Mesenchymal stem cell (in vitro differentiated cells and primary cell): ENCODE results near the gene TET1.
"Not testable (repeated sequence)": the region's sequence is repeated elsewhere in the genome, so short reads cannot be mapped to it uniquely, and the experiment has no call there.

ENCODE experiments used
- DNase-seq: peaks from one replicate; pipeline ENCODE4 v3.0.0-alpha.2; 2013
- H2AFZ ChIP-seq: one replicate; pipeline ENCODE4 v1.6.1; 2013; ENCODE audit warnings: low read depth, mild to moderate bottlenecking, control low read depth, inconsistent platforms, low read length, moderate library complexity
- H2AK5ac ChIP-seq: 2 replicates; pipeline ENCODE4 v1.6.1; 2013; ENCODE audit warnings: low read length, moderate library complexity, mild to moderate bottlenecking, inconsistent platforms; ENCODE audit not compliant: severe bottlenecking
- H2BK120ac ChIP-seq: one replicate; pipeline ENCODE4 v1.6.1; 2013; ENCODE audit warnings: low read depth, mild to moderate bottlenecking, inconsistent platforms, low read length, moderate library complexity
- H2BK12ac ChIP-seq, 2 experiments: one replicate each; pipeline ENCODE4 v1.6.1; 2013; ENCODE audit warnings: inconsistent platforms in 2 of 2, low read length in 2 of 2, mild to moderate bottlenecking in 2 of 2, moderate library complexity in 2 of 2, control low read depth in 1 of 2
- H2BK15ac ChIP-seq: one replicate; pipeline ENCODE4 v1.6.1; 2013; ENCODE audit warnings: mild to moderate bottlenecking, low read depth, inconsistent platforms; ENCODE audit not compliant: poor library complexity, severe bottlenecking
- H2BK5ac ChIP-seq: 2 replicates; pipeline ENCODE4 v1.6.1; 2013; ENCODE audit warnings: low read depth, mild to moderate bottlenecking, low read length, control low read depth, inconsistent platforms; ENCODE audit not compliant: poor library complexity, severe bottlenecking
- H3K14ac ChIP-seq, 2 experiments: one replicate each; pipeline ENCODE4 v1.6.1; 2013; ENCODE audit warnings: inconsistent platforms in 2 of 2, low read length in 2 of 2, control low read depth in 1 of 2, mild to moderate bottlenecking in 1 of 2, moderate library complexity in 1 of 2
- H3K18ac ChIP-seq, 2 experiments: one replicate each; pipeline ENCODE4 v1.6.1; 2013; ENCODE audit warnings: inconsistent platforms in 2 of 2, low read length in 2 of 2, control low read depth in 1 of 2, low read depth in 1 of 2, mild to moderate bottlenecking in 1 of 2
- H3K23ac ChIP-seq, 2 experiments: one replicate each; pipeline ENCODE4 v1.6.1; 2013; ENCODE audit warnings: inconsistent platforms in 2 of 2, low read length in 2 of 2, mild to moderate bottlenecking in 2 of 2, moderate library complexity in 2 of 2, control low read depth in 1 of 2
- H3K27ac ChIP-seq: 2 replicates; pipeline ENCODE4 v1.5.1; 2013; ENCODE audit warnings: mild to moderate bottlenecking, moderate library complexity, low read length, control low read depth, inconsistent platforms; ENCODE audit not compliant: poor library complexity, severe bottlenecking
- H3K27me3 ChIP-seq, 2 experiments: 2 replicates each; pipeline versions ENCODE4 v1.6.1 to v1.7.0; 2013; ENCODE audit warnings: low read length in 2 of 2, mild to moderate bottlenecking in 2 of 2, moderate library complexity in 2 of 2, control low read depth in 1 of 2, inconsistent platforms in 1 of 2; ENCODE audit not compliant: control insufficient read depth in 1 of 2, insufficient read depth in 1 of 2
- H3K36me3 ChIP-seq, 2 experiments: 2 replicates each; pipeline versions ENCODE4 v1.6.1 to v1.7.0; 2013; ENCODE audit warnings: low read length in 2 of 2, control low read depth in 1 of 2, inconsistent platforms in 1 of 2, low read depth in 1 of 2, mild to moderate bottlenecking in 1 of 2; ENCODE audit not compliant: insufficient read depth in 2 of 2, control insufficient read depth in 1 of 2
- H3K4ac ChIP-seq, 2 experiments: one replicate each; pipeline ENCODE4 v1.6.1; 2013; ENCODE audit warnings: inconsistent platforms in 2 of 2, low read length in 2 of 2, mild to moderate bottlenecking in 2 of 2, moderate library complexity in 2 of 2, control low read depth in 1 of 2, low read depth in 1 of 2
- H3K4me1 ChIP-seq: 2 replicates; pipeline ENCODE4 v1.6.1; 2013; ENCODE audit warnings: low read depth, low read length, control low read depth; ENCODE audit not compliant: control insufficient read depth, insufficient read depth
- H3K4me2 ChIP-seq: 2 replicates; pipeline ENCODE4 v1.6.1; 2013; ENCODE audit warnings: low read length, mild to moderate bottlenecking, inconsistent platforms; ENCODE audit not compliant: poor library complexity, severe bottlenecking
- H3K4me3 ChIP-seq, 2 experiments: 2 replicates each; pipeline versions ENCODE4 v1.5.1 to v1.7.0; 2013; ENCODE audit warnings: low read length in 2 of 2, mild to moderate bottlenecking in 2 of 2, control low read depth in 1 of 2, low read depth in 1 of 2; ENCODE audit not compliant: insufficient read depth in 1 of 2
- H3K79me1 ChIP-seq: replicated peaks from 2 replicates; pipeline ENCODE4 v1.6.1; 2013; ENCODE audit warnings: mild to moderate bottlenecking, control low read depth, low read length, inconsistent platforms; ENCODE audit not compliant: poor library complexity, severe bottlenecking
- H3K9ac ChIP-seq: 2 replicates; pipeline ENCODE4 v1.7.0; 2013; ENCODE audit warnings: mild to moderate bottlenecking, low read length, moderate library complexity
- H3K9me3 ChIP-seq: 2 replicates; pipeline ENCODE4 v1.7.0; 2013; ENCODE audit warnings: mild to moderate bottlenecking, low read length; ENCODE audit not compliant: control insufficient read depth
- H4K8ac ChIP-seq: one replicate; pipeline ENCODE4 v1.6.1; 2013; ENCODE audit warnings: inconsistent platforms, mild to moderate bottlenecking, low read length, moderate library complexity
- H4K91ac ChIP-seq: one replicate; pipeline ENCODE4 v1.6.1; 2013; ENCODE audit warnings: mild to moderate bottlenecking, low read length, inconsistent platforms
- WGBS: methylation state at CpG from one replicate; pipeline ENCODE4 v1.1.7; 2013; ENCODE audit warnings: mixed read lengths; 5-methylcytosine and 5-hydroxymethylcytosine counted together

TET1 gene

GRCh38 chr10:68617691-68618090 lies 57.6 kb downstream of the TET1 start:
- not testable (repeated sequence) for H3K23ac ChIP-seq, H2BK12ac ChIP-seq, H3K4ac ChIP-seq, H2BK5ac ChIP-seq, H3K14ac ChIP-seq, H3K79me1 ChIP-seq, H3K36me3 ChIP-seq, H4K91ac ChIP-seq, H3K18ac ChIP-seq, H2BK120ac ChIP-seq, H2AFZ ChIP-seq, DNase-seq, H3K4me2 ChIP-seq, H3K27ac ChIP-seq, H3K4me1 ChIP-seq, H3K9ac ChIP-seq, H2AK5ac ChIP-seq, H2BK15ac ChIP-seq, H3K27me3 ChIP-seq, H4K8ac ChIP-seq, H3K4me3 ChIP-seq, H3K9me3 ChIP-seq
- 96% methylated on average over 9 of the region's 10 CpGs for WGBS

- H2BK15ac ChIP-seq, result no peak overlapping the region
- H3K23ac ChIP-seq, result no peak overlapping the region
- H2BK120ac ChIP-seq, result no peak overlapping the region
- peaks cover 6% of the 10 kb centered on the region for H3K79me1 ChIP-seq
- H2BK12ac ChIP-seq, result no peak overlapping the region
- no peak overlapping the region for H2BK5ac ChIP-seq
- H3K36me3 ChIP-seq, result no peaks in the 10 kb centered on the region
- H3K9me3 ChIP-seq, result no peaks in the 10 kb centered on the region
- no peak overlapping the region for H3K4ac ChIP-seq
- no peak overlapping the region for H3K9ac ChIP-seq
- peaks cover 2% of the 10 kb centered on the region for H3K4me1 ChIP-seq
- no peak overlapping the region for H3K4me3 ChIP-seq
- no peak overlapping the region for H4K8ac ChIP-seq
- H4K91ac ChIP-seq, result no peak overlapping the region
- no peak overlapping the region for H3K4me2 ChIP-seq
- DNase-seq, result no peak
- H2AFZ ChIP-seq, result no peak overlapping the region
- H3K27ac ChIP-seq, result no peak overlapping the region
- H3K18ac ChIP-seq, result no peak overlapping the region
- WGBS, result no CpG with 5 or more reads among the region's 1 CpG
- no peak overlapping the region for H2AK5ac ChIP-seq
- no peak overlapping the region for H3K14ac ChIP-seq
- no peaks in the 10 kb centered on the region for H3K27me3 ChIP-seq
Measured at GRCh38 chr10:68618234-68618633, 58.1 kb downstream of the TET1 start.

- Histone ChIP-seq H4K91ac (no peak overlapping the region), H3K4ac (no peak overlapping the region), H4K8ac (no peak overlapping the region), H3K23ac (no peak overlapping the region), H2BK5ac (no peak overlapping the region), H2BK12ac (no peak overlapping the region), H3K27me3 (no peaks in the 10 kb centered on the region), H2BK120ac (no peak overlapping the region), H3K9ac (no peak overlapping the region), H3K14ac (no peak overlapping the region), H3K9me3 (no peaks in the 10 kb centered on the region), H2BK15ac (no peak overlapping the region), H2AK5ac (no peak overlapping the region), H3K4me2 (no peak overlapping the region), H3K27ac (no peak overlapping the region), H2AFZ (no peak overlapping the region), H3K4me3 (no peak overlapping the region), H3K18ac (no peak overlapping the region), H3K36me3 (no peaks in the 10 kb centered on the region), H3K79me1 (peaks cover 6% of the 10 kb centered on the region), H3K4me1 (no peaks in the 10 kb centered on the region)
- DNase-seq, result no peak
- WGBS, result 96% methylated on average over 2 of the region's 3 CpGs
Measured at GRCh38 chr10:68619595-68619994, 59.5 kb downstream of the TET1 start.

GRCh38 chr10:68625316-68625921 lies 65.3 kb downstream of the TET1 start:
- H3K79me1 ChIP-seq, result peaks cover 14% of the 10 kb centered on the region
- no peak overlapping the region for H4K91ac ChIP-seq
- H3K36me3 ChIP-seq, result no peaks in the 10 kb centered on the region
- no peak overlapping the region for H3K4me3 ChIP-seq
- H3K4ac ChIP-seq, result no peak overlapping the region
- H2BK12ac ChIP-seq, result no peak overlapping the region
- no peak overlapping the region for H3K27ac ChIP-seq
- H3K9ac ChIP-seq, result no peak overlapping the region
- H3K18ac ChIP-seq, result no peak overlapping the region
- H4K8ac ChIP-seq, result no peak overlapping the region
- H3K9me3 ChIP-seq, result no peaks in the 10 kb centered on the region
- H2AFZ ChIP-seq, result no peak overlapping the region
- peaks cover 2% of the 10 kb centered on the region for H3K4me1 ChIP-seq
- no peak overlapping the region for H3K4me2 ChIP-seq
- H2BK5ac ChIP-seq, result no peak overlapping the region
- H2BK120ac ChIP-seq, result no peak overlapping the region
- H2AK5ac ChIP-seq, result no peak overlapping the region
- no peak overlapping the region for H3K14ac ChIP-seq
- H3K23ac ChIP-seq, result no peak overlapping the region
- no peak for DNase-seq
- H3K27me3 ChIP-seq, result no peaks in the 10 kb centered on the region
- H2BK15ac ChIP-seq, result no peak overlapping the region
- WGBS, result 100% methylated on average over 3 of the region's 4 CpGs
